Astrocyte of the hippocampus (primary cell): ENCODE data around the gene AADAT.

Experiments used
- DNase-seq: peaks from one replicate; pipeline ENCODE4 v3.0.0; 2011; ENCODE audit warnings: low read depth, low spot score

AADAT gene

GRCh38 chr4:170033999-170034398 is 55.8 kb downstream of the AADAT start:
- no peak for DNase-seq

GRCh38 chr4:170030121-170030520 is 59.6 kb downstream of the AADAT start:
- DNase-seq: no peak

GRCh38 chr4:170027181-170027829 is 62.5 kb downstream of the AADAT start:
- DNase-seq: peak; percentile 98

GRCh38 chr4:170026253-170027021 is 63.3 kb downstream of the AADAT start, which contains the start of gene MFAP3L:
MFAP3L (minus strand) TSS chr4:170026395; CDS start chr4:170005877, 20,518 bp downstream.
- DNase-seq: peak; percentile 98

- DNase-seq: peak; percentile 48
These were observed 64.1 kb downstream of the AADAT start for GRCh38 chr4:170025523-170026252.

- no peak for DNase-seq
These were observed 67.5 kb downstream of the AADAT start for GRCh38 chr4:170022211-170022610.

GRCh38 chr4:170017252-170017651 is 72.5 kb downstream of the AADAT start:
- DNase-seq: no peak

GRCh38 chr4:170015285-170015684 is 74.5 kb downstream of the AADAT start:
- no peak for DNase-seq

GRCh38 chr4:170014359-170015011 is 75.3 kb downstream of the AADAT start:
- DNase-seq: peak; percentile 67

- no peak for DNase-seq
These were observed 77.2 kb downstream of the AADAT start for GRCh38 chr4:170012629-170012958.

- DNase-seq: no peak
These were observed 77.7 kb downstream of the AADAT start for GRCh38 chr4:170011921-170012628.
